SIG-M5 (cell line): Measurements from ENCODE around the gene IGLL5.
"Not testable (repeated sequence)": the region's sequence is repeated elsewhere in the genome, so short reads cannot be mapped to it uniquely, and the experiment has no call there.

Source experiments
- DNase-seq: peaks from one replicate; lab custom pipeline; 2025; lab: John Stamatoyannopoulos, UW

Gene IGLL5

DNA sequence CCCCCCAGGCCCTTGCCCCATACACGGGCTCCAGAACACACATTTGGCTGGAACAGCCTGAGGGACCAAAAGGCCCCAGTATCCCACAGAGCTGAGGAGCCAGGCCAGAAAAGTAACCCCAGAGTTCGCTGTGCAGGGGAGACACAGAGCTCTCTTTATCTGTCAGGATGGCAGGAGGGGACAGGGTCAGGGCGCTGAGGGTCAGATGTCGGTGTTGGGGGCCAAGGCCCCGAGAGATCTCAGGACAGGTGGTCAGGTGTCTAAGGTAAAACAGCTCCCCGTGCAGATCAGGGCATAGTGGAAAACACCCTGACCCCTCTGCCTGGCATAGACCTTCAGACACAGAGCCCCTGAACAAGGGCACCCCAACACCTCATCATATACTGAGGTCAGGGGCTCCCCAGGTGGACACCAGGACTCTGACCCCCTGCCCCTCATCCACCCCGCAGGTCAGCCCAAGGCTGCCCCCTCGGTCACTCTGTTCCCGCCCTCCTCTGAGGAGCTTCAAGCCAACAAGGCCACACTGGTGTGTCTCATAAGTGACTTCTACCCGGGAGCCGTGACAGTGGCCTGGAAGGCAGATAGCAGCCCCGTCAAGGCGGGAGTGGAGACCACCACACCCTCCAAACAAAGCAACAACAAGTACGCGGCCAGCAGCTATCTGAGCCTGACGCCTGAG is 13.1 kb downstream of the IGLL5 start:
- DNase-seq = not testable (repeated sequence)

DNA sequence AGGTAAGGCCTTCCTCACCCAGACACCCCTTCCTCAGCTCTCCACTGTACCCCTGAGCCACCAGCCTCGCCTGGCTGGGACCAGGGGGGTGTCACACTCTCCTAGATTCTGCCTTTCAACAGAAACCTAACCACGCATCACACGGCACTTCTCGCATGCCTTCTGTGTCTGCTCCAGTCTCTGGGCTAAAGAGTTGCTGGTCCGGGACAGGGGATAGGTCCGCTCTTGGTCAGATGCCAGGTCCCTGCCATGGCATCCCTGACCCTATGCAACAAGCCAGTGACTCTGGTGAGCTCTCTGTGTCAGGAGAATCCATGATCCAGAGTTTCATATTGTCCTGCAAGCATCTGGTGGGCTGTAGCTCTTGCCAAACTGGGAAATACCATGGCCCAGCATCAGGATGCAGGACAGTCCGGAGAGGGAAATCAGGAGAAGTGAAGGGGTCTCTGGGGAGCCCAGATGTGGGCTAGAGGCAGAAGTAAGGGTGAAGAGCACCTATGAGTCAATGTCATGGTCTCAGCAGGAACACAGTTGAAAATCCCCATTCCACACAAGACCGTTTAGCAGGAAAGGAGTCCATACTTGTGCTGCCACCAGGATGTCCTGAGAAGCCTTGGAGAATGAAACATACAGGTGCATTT is 14.1 kb downstream of the IGLL5 start:
- no peak for DNase-seq

DNA sequence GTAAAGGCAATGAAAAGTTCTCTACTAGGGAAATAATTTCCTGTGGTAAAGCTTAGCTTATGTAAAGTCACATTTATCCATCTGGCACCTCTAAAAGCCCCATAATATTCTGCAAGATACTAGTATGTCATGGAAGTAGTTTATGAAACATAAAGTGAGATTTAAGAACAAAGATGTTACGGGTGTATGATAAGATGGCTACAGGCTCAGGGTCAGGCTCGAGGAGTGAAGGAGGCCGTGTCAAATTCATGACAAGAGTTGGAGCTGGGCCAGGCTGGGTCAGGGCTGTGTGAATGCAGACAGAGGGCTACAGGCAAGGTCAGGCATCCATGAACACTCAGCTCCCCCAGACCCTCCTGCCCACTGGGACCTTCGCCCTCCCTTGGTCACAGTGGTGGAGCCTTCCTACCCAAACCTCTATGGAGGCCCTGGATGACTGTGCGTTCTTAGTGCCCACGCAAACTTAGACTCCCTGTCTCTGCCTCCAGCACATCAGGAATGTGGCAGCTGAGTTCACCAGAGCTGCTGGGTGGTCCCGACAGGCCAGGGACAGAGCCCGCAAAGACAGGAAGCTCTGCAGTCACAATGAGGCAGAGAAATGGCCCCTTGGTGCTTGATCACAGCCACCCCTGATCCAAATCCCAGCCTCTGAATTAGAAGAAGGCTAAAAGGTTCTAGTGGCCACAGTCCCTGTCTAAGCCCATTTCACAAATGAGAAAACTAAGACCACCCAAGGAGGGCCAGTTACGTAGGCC is 14.8 kb downstream of the IGLL5 start:
- DNase-seq = no peak

GRCh38 chr22:22903355-22903777 is 15.8 kb downstream of the IGLL5 start:
- DNase-seq = no peak

DNA sequence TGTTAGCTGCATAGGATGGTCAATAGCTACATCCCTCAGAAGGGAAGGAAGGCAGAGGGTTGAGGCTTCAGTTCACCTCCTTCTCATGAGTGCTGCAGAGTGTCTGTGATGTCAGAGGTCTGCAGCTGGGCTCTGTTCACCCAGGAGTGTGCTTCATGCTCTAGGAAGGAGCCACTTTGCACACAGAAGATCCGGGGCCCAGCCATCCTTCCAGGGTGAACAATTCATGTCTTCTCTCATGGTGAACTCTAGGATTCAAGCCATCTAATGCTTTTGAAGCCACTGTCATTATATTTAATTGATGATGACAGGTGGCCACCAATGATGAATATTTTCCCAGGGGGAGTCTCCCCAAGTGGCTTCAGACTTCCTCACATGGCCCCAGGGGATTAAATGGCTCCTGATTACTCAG is 16.2 kb downstream of the IGLL5 start:
- DNase-seq = not testable (repeated sequence)

DNA sequence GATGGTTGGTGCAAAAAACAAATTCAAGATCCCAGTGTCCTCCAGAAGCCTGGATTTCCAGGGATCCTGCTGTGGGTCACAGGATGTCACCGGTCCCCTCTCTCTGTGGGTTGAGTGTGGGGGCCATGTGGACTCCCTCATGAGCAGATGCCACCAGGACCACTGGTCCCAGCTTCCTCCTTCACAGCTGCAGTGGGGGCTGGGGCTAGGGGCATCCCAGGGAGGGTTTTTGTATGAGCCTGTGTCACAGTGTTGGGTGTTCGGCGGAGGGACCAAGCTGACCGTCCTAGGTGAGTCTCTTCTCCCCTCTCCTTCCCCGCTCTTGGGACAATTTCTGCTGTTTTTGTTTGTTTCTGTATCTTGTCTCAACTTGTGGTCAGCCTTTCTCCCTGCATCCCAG is 17.1 kb downstream of the IGLL5 start:
- not testable (repeated sequence) for DNase-seq

DNA sequence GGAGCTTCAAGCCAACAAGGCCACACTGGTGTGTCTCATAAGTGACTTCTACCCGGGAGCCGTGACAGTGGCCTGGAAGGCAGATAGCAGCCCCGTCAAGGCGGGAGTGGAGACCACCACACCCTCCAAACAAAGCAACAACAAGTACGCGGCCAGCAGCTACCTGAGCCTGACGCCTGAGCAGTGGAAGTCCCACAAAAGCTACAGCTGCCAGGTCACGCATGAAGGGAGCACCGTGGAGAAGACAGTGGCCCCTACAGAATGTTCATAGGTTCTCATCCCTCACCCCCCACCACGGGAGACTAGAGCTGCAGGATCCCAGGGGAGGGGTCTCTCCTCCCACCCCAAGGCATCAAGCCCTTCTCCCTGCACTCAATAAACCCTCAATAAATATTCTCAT is 18.8 kb downstream of the IGLL5 start:
- not testable (repeated sequence) for DNase-seq

GRCh38 chr22:22906907-22907550 is 19.4 kb downstream of the IGLL5 start:
- DNase-seq = no peak

- DNase-seq = no peak
These were observed 20.2 kb downstream of the IGLL5 start for GRCh38 chr22:22907551-22908494.

- DNase-seq = no peak
These were observed 20.9 kb downstream of the IGLL5 start for GRCh38 chr22:22908495-22908861.

- DNase-seq = no peak
These were observed 21.5 kb downstream of the IGLL5 start for GRCh38 chr22:22908941-22909604.

DNA sequence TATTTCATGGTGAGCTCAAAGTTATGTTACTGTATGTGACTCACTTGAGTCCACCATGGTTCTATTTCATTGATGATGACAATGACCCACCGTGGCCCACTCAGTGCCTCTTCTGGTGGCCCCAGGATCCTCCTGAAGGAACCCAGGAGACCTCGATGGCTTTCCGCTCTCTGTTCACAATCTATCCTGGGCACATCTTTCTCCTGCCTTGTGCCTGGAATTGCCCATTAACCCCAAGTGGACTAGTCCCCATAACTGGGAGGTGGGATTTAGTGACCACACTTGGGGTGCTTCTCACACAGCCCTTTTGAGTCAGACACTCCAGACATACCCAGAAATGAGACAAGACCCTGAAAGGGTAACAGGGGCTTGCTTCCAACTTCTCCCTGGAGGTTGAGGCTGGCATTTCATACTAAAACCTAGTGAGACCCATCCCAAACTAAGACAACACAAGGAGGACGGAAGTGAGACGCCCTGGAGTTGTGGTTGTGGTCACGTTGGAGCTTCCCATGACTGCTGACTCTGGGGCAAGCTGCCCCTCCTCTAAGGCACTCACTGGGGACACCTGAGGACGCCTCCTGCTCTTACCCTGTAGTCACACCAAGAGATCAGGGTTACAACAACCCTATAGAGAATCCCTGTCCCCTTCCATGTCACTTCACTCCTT is 22.1 kb downstream of the IGLL5 start:
- DNase-seq = no peak

GRCh38 chr22:22910272-22911240 is 22.9 kb downstream of the IGLL5 start:
- no peak for DNase-seq

DNA sequence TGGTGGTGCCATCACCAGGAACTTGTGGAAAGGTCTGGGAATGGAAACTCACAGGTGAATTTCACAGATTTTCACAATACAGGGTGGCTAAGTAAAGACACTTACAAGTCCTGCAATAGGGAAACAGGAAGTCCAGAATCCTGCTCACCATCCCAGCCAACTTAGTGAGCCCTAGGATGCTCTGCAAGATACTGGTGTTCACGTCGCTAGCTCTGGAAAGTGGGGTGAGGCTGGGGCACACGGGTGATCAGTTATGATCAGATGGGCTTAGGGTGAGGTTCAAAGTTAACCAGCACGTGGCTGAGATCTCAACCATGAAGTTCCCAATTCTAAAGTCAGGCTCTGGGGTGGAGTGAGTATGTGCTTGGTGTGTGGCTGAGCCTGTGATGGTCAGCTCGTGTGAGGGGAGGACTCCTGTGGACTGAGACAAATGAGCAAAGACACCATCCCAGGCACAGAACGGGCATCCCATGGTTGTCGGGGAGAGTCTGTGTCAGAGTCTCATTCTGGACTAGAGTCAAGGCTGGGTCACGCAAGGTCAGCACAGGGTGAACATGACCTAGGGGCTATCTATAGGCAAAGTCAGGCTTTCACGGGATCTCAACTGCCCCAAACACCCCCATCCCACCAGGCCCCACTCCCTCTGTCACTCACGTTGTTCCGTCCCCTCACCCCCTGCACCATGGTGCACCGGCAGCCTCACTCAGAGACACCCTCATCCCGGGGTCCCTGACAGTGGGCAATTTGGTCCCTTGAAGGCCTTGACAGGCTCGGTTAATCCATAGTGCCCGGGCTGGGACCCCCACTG is 23.9 kb downstream of the IGLL5 start:
- DNase-seq = no peak

- DNase-seq = no peak
These were observed 24.7 kb downstream of the IGLL5 start for GRCh38 chr22:22912135-22912987.

DNA sequence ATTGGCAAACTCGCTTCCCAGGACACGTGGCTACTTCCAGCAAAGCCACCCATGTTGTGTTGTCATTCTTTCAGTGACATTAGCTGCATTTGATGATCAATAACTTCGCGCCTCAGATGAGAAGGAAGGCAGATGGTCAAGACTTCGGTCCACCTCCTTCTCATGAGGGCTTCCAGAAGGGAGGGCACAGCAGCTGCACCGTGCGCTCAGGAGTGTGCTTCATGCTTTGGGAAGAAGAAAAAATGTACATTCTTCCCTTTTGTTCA is 25.3 kb downstream of the IGLL5 start:
- DNase-seq = no peak

DNA sequence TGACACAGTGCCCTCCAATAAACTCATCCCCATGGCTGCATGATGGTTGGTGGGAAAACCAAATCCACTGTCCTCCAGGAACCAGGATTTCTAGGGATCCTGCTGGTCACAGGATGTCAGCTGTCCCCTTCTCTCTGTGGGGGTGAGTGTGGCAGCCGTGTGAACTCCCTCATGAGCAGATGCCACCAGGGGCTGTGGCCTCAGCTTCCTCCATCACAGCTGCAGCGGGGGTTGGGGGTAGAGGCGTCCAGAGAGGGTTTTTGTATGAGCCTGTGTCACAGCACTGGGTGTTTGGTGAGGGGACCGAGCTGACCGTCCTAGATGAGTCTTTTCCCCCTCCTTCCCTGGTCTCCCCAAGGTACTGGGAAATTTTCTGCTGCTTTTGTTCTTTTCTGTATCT is 26.4 kb downstream of the IGLL5 start:
- no peak for DNase-seq
